HG03175 (cell line): ENCODE results near the gene SEL1L3.
"Not testable (repeated sequence)": the region's sequence is repeated elsewhere in the genome, so short reads cannot be mapped to it uniquely, and the experiment has no call there.

Experiments
- ATAC-seq: cut with Tn5 transposase; IDR thresholded peaks from one replicate; pipeline ENCODE4 v1.9.1; 2021; ENCODE audit warnings: mild to moderate bottlenecking, moderate library complexity; ENCODE audit not compliant: unreplicated experiment

SEL1L3 gene

GRCh38 chr4:25862411-25863346, at the start of gene SEL1L3:
TSS of gene SEL1L3 (minus strand) at chr4:25862988. CDS start at chr4:25862836, 152 bp downstream.
- ATAC-seq, result peak; percentile 43

DNA sequence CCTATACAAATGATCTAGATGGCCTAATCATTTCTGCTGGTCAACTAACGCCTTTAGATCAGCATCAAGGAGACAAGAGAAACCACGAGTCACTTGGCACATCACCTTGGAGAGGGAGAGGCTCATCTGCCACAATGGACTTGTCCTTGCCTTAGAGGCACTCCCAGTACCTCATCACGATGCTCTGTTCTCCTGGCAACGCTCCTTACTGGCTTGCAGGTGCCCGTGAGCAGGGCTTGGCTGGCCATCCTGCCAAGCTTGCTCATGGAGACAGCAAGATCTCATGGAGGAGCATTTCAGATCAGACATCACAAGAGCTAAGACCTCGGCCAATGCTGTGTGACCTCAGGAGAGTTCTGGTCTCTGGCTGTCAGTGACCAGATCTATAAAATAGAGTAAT, 48.6 kb upstream of the SEL1L3 start:
- no peak for ATAC-seq

DNA sequence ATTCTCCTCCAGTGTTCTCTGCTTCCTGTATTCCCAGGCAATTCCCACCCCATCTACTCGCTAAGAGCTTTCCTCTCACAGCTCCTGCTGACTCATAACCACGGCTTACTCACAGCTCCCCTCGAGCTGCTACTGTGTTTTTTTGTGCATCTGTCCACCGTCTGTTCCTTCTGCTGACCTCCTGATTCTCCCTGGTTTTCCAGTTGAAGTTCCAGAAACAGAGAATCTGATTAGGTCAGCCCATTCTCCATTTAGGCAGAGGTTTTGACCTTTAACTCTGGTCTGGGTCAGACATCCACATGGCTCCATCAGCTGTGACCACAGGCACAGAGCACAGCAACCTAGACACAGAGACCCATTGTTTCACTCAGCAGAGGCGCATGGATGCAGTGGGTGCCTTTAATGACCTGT, 45.7 kb upstream of the SEL1L3 start:
- no peak for ATAC-seq

DNA sequence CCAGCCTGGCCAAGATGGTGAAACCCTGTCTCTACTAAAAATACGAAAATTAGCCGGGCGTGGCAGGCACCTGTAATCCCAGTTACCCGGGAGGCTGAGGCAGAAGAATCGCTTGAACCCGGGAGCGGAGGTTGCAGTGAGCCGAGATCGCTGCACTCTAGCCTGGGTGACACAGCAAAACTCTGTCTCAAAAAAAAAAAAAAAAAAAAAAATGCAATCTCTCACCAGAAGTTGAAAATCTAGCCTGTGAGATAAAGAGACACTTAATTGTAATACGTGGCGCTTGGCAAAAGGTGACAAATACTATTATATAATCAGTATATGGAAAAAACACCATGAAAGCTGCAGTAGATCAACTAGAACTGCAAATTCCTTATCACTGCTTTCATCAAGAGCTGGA, 43.3 kb upstream of the SEL1L3 start:
- ATAC-seq, result not testable (repeated sequence)

DNA sequence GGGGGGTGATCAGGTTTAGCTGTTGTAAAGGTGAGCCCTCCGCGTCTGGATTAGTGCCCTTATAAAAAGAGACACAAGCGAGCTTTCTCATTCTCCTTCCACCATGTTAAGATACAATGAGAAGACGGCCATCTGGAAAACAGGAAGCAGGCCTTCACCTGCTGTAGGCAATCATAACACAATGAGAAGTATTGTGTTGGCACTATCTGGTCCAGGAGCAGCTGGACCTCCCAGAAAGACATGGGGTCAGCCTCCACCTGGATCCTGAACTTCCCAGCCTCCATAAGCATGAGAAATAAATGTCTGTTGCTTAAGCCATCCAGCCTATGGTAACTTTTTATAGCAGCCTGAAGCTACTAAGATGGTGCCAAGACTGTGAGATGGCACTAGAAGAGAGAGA, 42.6 kb upstream of the SEL1L3 start:
- ATAC-seq, result no peak

GRCh38 chr4:25904748-25905082, 41.9 kb upstream of the SEL1L3 start:
- ATAC-seq, result peak; percentile 42

- ATAC-seq, result peak; percentile 60
Observed at GRCh38 chr4:25903900-25904747, 41.3 kb upstream of the SEL1L3 start.

DNA sequence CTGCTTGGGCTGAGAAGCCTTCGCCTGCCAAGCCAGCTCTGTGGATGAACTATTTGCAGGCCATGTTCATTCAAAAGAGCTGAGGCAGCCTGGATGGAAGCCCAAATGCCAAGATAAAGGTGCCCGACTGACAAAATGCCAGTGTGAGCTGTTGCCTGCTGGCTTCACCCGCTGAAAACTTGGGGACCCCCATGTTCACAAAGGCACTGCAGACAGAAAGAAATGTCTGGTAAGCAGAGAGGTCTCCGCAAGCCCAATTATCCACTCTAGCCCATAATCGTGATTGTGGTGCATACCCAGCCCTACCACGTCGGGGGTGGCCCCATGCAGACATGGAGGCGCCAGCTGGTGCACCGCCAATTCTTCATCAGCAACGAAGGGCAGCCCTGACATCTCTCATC, 38.2 kb upstream of the SEL1L3 start:
- ATAC-seq, result no peak

- no peak for ATAC-seq
Observed at GRCh38 chr4:25900310-25900709, 37.5 kb upstream of the SEL1L3 start.

- ATAC-seq, result no peak
Observed at GRCh38 chr4:25896776-25897539, 34.2 kb upstream of the SEL1L3 start.

DNA sequence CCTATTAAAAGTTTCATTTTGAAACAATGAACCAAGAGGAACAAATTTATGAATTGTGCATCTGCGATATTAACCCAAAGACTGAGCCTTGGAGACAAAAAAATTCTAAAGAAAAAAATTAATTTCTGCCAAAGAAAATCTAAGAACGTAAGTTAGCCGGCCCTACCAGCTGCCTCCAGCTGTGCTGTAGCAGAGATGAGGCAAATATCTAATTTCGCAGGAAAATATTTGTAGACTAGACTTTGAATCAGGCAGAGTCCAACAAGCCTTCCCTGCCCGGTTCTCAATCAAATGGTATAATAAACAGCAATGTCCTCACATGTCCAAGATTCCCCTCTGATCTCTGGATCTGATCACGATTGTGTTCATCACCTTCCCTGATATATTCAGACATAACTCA, 30.0 kb upstream of the SEL1L3 start:
- ATAC-seq, result no peak

GRCh38 chr4:25890571-25891485, 28.0 kb upstream of the SEL1L3 start:
- no peak for ATAC-seq

DNA sequence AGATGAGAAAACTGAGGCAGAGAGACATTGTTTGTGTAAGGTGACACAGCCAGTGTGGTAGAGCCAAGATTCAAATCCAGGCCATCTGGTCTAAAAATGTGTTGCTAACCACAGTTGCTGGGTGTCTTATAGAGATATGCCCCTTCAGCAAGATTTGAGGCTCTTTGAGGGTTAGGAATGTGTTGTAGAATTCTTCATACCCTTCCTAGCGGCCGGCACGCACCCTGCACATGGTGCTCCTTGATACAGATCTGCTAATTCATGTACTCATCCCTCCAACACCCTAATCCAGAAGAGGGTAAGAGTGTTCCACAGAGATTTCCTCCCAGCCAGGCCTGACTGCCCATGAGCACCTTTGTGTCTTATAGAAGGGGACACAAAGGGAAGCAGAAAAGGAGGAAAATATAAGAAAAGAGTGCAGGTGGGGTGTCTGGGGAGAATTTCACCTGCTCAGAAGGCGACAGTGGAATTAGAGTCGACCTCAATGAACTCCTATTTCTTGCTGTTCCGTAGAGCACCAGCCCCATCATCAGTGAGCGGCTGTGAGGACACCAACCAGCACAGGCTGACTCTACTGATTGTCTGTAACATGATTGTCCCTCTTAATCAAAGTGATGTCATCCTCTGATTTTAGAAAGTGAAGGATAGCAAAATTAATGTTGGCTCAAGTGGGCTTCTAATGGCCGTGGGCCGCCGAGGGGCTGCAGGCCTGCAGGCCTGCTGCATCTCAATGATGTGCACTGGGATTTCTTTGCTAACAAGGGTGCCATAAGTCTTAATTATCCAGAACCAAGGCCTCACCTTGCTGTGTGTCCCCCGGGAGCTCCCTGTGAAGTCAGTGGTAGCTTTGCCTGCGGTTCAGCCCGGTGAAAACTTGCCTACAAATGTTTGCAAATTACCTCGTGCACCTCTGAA, 27.1 kb upstream of the SEL1L3 start:
- no peak for ATAC-seq

DNA sequence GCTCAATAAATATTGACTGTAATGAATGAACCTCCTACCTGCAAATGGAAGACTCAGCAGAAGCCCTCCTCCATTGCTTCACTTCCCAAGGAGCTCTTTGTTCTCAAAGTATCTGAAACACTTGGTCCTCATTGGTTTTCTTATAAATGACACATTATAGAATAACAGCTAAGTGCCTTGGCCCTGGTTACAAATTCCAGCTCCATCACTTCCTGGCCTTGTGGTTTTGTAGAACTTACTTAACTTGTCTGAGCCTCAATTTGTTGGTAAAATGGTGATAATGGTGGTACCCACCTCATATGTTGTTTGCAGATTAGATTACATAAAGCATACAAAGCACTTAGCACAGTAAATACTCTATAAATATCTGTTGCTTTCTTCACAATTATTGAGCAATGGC, 26.0 kb upstream of the SEL1L3 start:
- ATAC-seq, result no peak

GRCh38 chr4:25884031-25884782, 21.4 kb upstream of the SEL1L3 start:
- peak; percentile 36 for ATAC-seq

GRCh38 chr4:25883565-25883964, 20.8 kb upstream of the SEL1L3 start:
- no peak for ATAC-seq

- no peak for ATAC-seq
Observed at GRCh38 chr4:25882226-25882625, 19.4 kb upstream of the SEL1L3 start.

DNA sequence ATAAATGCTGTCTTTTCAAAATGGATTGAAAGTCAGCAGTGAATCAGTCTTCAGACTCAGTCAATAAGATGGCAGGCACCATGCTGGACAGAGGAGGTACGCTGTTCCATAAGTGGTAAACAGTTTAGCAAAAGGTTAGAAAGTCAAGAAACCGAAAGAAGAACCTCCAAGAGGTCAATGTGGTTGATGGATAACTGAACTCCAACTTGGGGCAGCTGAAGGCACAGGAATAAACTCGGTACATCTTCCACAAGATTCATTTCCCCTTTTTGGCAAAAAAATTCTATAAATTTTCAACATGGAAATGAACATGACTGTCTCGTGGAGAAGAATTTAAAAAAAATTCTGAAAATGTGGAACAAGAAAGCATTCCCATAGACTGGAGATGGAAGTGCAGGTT, 18.4 kb upstream of the SEL1L3 start:
- ATAC-seq, result no peak
